HG03354 (cell line): ENCODE results near the gene TAF15.

ENCODE experiments used
- ATAC-seq: cut with Tn5 transposase; IDR thresholded peaks from one replicate; pipeline ENCODE4 v1.9.1; 2021; ENCODE audit warnings: mild to moderate bottlenecking; ENCODE audit not compliant: unreplicated experiment, poor library complexity, severe bottlenecking

Gene TAF15

GRCh38 chr17:35893751-35894150 is 84.5 kb downstream of the TAF15 start:
- no peak for ATAC-seq

GRCh38 chr17:35894206-35894605 is 84.9 kb downstream of the TAF15 start:
- ATAC-seq = no peak

GRCh38 chr17:35895636-35896587 is 86.6 kb downstream of the TAF15 start:
- ATAC-seq = no peak
